ENCODE measurements around the gene TXNL1.

Gene TXNL1

DNA sequence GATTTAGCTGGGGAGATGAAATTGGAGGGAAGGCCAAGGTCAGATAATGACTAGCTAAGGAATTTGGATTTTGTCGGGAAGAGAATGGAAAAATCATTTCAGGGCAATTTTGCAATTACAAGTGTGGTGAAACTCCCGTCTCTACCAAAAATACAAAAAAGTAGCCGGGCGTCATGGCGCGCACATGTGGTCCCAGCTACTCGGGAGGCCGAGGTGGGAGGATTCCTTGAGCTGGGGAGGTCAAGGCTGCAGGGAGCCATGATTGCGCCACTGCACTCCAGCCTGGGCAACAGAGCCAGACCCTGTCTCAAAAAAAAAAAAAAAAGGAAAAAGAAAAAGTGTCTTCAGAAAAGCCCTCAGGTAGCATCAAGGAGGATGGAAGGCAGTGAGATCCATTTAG is 1.2 kb upstream of the TXNL1 start:
- no peak for DNase-seq (ENCODE audit: low read depth, low spot score)
- ChIA-PET CTCF (interaction anchor here (1.3 to 2.6 kb wide), 2 partner anchors 8 to 10 kb away, joined by 6 to 13 read pairs; no protein-coding TSS in a partner anchor), POLR2A (no interaction called here)
- TF ChIP-seq, protein P1, sequence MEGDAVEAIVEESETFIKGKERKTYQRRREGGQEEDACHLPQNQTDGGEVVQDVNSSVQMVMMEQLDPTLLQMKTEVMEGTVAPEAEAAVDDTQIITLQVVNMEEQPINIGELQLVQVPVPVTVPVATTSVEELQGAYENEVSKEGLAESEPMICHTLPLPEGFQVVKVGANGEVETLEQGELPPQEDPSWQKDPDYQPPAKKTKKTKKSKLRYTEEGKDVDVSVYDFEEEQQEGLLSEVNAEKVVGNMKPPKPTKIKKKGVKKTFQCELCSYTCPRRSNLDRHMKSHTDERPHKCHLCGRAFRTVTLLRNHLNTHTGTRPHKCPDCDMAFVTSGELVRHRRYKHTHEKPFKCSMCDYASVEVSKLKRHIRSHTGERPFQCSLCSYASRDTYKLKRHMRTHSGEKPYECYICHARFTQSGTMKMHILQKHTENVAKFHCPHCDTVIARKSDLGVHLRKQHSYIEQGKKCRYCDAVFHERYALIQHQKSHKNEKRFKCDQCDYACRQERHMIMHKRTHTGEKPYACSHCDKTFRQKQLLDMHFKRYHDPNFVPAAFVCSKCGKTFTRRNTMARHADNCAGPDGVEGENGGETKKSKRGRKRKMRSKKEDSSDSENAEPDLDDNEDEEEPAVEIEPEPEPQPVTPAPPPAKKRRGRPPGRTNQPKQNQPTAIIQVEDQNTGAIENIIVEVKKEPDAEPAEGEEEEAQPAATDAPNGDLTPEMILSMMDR (IDR thresholded peaks at IDR 0.05; ENCODE audit: insufficient read depth, low read length, missing control alignments) = no peak
- no peak overlapping the region for H3K4me3 ChIP-seq (ENCODE audit: low read depth, low read length)

DNA sequence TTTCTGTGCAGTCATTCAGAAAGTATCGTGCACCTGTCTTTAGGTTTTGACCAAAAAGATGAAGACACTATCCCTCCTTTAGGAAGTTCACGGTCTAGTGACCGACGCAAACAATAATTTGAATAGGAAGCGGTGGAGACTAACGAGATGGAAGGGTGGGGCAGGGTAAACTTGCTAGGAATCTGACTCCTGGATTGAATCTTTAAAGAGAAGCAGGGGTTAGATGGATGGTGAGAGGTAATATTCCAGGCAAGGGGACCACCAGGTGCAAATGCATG is 651 bp upstream of the TXNL1 start:
- ChIA-PET CTCF (interaction anchor here (1.3 kb wide), 1 partner anchor 9 kb away, joined by 6 read pairs; no protein-coding TSS in a partner anchor), POLR2A (no interaction called here)
- no peak for DNase-seq (ENCODE audit: low read depth, low spot score)
- H3K4me3 ChIP-seq (ENCODE audit: low read depth, low read length) = peak overlapping the region; percentile 47
- TF ChIP-seq, protein P1 (IDR thresholded peaks at IDR 0.05; ENCODE audit: insufficient read depth, low read length, missing control alignments) = no peak

DNA sequence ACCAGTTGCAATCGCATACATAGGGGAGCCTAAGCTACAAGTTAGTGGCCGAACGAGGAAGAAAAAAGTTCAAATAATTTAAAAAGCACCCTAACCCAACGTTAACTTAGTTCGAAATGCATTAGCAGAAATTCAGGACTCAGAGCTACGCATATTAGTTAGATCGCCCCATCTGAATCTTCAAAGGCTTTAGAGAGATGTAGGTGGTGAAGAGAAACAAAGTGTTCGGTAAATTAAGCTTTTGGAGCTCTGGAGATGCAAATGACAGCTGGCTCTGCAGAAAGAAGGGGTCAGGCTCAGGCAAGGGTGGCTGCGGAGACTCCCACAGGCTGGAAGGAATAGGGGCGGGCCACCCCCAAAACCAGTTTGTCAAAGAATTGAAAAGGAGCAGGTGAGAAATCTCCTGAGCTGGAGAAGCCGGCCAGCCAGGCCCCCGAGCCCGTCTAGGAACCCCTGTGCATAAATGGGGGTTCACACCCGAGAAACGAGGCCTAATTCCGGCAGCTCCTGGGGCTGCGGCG is 621 bp downstream of the TXNL1 start:
- no peak for DNase-seq (ENCODE audit: low read depth, low spot score)
- POLR2A ChIA-PET = interaction anchor here (0.6 kb wide), 1 partner anchor 79 kb away, joined by 3 read pairs; no protein-coding TSS in a partner anchor
- CTCF ChIA-PET = interaction anchor here (0.8 to 1.0 kb wide), 2 partner anchors 14 to 32 kb away, joined by 3 to 5 read pairs; partner anchors contain the start of gene WDR7
- peak overlapping the region; percentile 89 for H3K4me3 ChIP-seq (ENCODE audit: low read depth, low read length)
- TF ChIP-seq, protein P1 (IDR thresholded peaks at IDR 0.05; ENCODE audit: insufficient read depth, low read length, missing control alignments) = no peak

DNA sequence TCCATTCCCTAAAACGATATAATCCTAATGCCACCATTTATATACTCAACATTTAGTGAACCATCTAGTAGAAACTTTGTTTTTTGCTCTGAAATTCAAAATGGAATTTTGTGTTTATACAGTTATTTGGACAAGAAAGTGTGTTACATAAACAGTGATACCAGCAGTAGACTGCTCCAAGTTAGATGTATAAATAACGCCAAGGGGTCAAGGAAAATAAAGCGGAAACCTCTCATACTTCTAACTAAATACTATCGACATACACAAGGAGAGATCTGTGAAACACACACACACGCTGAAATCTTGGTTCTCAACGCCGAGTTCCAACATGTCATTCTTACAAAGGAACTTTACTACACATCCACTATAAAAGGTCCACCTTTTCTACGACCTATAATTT is 1.2 kb downstream of the TXNL1 start:
- ChIA-PET CTCF (no interaction called here), POLR2A (no interaction called here)
- no peak for DNase-seq (ENCODE audit: low read depth, low spot score)
- H3K4me3 ChIP-seq (ENCODE audit: low read depth, low read length) = peak overlapping the region; percentile 89
- TF ChIP-seq, protein P1 (IDR thresholded peaks at IDR 0.05; ENCODE audit: insufficient read depth, low read length, missing control alignments) = no peak

DNA sequence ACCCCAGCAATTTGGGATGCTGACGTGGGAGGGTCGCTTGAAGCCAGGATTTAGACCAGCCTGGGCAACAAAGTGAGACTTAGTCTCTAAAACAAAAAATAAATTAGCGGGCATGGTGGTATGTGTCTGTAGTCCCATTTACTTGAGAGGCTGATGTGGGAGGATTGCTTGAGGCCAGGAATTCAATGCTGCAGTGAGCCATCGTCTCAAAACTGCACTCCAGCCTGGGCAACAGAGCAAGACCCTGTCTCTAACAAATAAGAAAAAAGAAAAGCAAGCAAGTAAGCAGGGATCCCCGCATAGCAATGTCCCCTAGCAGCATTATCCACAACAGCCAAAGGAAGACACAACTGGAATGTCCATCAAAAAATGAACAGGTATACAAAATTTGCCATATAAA is 3.4 kb downstream of the TXNL1 start:
- TF ChIP-seq, protein P1 (IDR thresholded peaks at IDR 0.05; ENCODE audit: insufficient read depth, low read length, missing control alignments) = no peak
- CTCF ChIA-PET = no interaction called here
- POLR2A ChIA-PET = no interaction called here
- H3K4me3 ChIP-seq (ENCODE audit: low read depth, low read length) = no peak overlapping the region
- no peak for DNase-seq (ENCODE audit: low read depth, low spot score)

DNA sequence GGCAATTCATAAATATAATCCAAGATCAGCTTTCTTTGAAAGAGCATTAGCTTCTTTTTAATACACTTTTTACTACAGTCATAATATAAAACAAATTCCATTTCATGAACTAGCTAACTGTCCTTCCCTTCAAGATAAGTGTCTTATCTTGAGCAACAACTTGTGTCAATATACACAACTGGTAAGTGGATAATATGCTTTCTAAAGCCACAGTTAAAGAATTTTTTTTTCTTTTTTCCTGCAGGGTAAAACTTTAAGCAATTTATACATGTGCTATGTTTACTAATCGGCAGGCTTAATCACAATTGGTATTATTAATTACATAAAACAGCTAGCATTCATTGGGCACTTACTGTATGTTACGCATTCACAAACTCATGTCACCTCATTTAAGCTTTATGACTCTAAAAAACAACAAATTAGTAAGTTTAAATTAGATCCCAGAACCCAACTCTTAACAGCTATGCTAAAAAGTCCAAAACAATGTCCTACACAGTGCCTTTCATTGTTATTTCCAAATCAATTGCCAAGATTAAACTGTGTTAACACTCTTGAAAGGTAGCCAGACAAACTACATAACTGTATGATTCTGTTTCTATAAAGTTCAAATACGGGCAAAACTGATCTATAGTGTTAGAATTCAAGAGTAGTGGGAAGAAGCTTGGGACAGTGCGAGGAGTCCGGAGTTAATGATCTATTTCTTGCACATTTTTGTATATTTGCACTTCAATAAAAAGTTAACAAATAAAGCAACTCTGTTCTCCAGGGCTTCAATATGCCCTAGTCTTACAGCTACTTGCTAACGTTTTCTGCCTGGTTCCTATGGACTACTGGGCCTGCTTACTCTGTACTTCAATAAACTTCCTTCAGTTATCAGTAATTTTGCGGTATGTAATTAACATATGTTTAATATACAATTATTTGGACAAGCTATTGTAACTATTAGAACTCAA is 6.0 kb downstream of the TXNL1 start:
- no peak overlapping the region for H3K4me3 ChIP-seq (ENCODE audit: low read depth, low read length)
- no peak for DNase-seq (ENCODE audit: low read depth, low spot score)
- ChIA-PET CTCF (interaction anchor here (1.1 kb wide), 1 partner anchor 13 kb away, joined by 3 read pairs; no protein-coding TSS in a partner anchor), POLR2A (no interaction called here)
- TF ChIP-seq, protein P1 (IDR thresholded peaks at IDR 0.05; ENCODE audit: insufficient read depth, low read length, missing control alignments) = no peak
